ENCODE data around the gene ZC3H18.

DNA sequence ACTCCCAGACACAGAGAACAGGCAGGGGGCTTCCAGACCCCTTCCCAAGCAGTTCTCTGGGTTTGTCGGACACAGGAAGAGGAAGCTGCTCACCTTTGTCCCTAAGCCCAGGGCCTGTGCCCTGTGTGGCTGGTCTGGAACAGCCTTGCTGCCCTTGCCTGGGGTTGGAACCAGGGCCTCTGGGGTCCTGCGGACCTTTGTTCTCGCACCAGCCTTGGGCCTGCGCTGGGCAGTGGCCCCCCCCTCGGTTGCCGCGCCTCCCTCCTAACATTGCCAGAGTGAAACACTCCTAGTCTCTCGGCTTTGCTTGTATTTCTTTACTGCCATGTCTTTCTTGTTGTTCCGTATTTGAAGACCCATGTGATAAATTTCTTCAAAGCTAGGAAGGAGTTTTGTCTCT, 59.6 kb downstream of the ZC3H18 start:
- TF ChIP-seq ZNF274 (IDR thresholded peaks at IDR 0.05; ENCODE audit: low read depth, low read length) (no peak), YY1 (IDR thresholded peaks at IDR 0.05; ENCODE audit: insufficient read depth, insufficient read length) (no peak)
